Trophoblast cell (in vitro differentiated cells and primary cell): Measurements from ENCODE around the gene SLC27A4.

Source experiments
- DNase-seq, 2 donors: peaks; one replicate each; pipeline ENCODE4 v3.0.0-alpha.2; 2016
- H2AFZ ChIP-seq: 2 replicates; pipeline ENCODE4 v1.6.1; 2013; ENCODE audit warnings: low read length, moderate library complexity, mild to moderate bottlenecking; ENCODE audit not compliant: insufficient read depth, poor library complexity
- H2AK5ac ChIP-seq: 2 replicates; pipeline ENCODE4 v1.6.1; 2013; ENCODE audit warnings: mild to moderate bottlenecking, low read length
- H2BK120ac ChIP-seq: 2 replicates; pipeline ENCODE4 v1.6.1; 2013; ENCODE audit warnings: low read length, mild to moderate bottlenecking, moderate library complexity; ENCODE audit not compliant: insufficient read depth, poor library complexity
- H2BK12ac ChIP-seq: 2 replicates; pipeline ENCODE4 v1.6.1; 2013; ENCODE audit warnings: mild to moderate bottlenecking, low read length, moderate library complexity
- H2BK5ac ChIP-seq: 2 replicates; pipeline ENCODE4 v1.6.1; 2013; ENCODE audit warnings: low read length, low read depth, moderate library complexity, mild to moderate bottlenecking; ENCODE audit not compliant: poor library complexity
- H3K14ac ChIP-seq: 2 replicates; pipeline ENCODE4 v1.6.1; 2013; ENCODE audit warnings: mild to moderate bottlenecking, low read length
- H3K18ac ChIP-seq: 2 replicates; pipeline ENCODE4 v1.6.1; 2013; ENCODE audit warnings: mild to moderate bottlenecking, low read length
- H3K23ac ChIP-seq: 2 replicates; pipeline ENCODE4 v1.6.1; 2013; ENCODE audit warnings: low read length
- H3K27ac ChIP-seq: 2 replicates; pipeline ENCODE4 v1.5.1; 2013; ENCODE audit warnings: low read depth, mild to moderate bottlenecking, inconsistent platforms, low read length, moderate library complexity
- H3K27me3 ChIP-seq: 2 replicates; pipeline ENCODE4 v1.6.1; 2013; ENCODE audit warnings: inconsistent platforms, mild to moderate bottlenecking, low read length, moderate library complexity; ENCODE audit not compliant: insufficient read depth
- H3K36me3 ChIP-seq, 2 experiments: 1 replicate in 1 of 2; 2 replicates in 1 of 2; pipeline ENCODE4 v1.6.1; 2013; ENCODE audit warnings: low read length in 2 of 2, mild to moderate bottlenecking in 2 of 2, moderate library complexity in 1 of 2; ENCODE audit not compliant: insufficient read depth in 2 of 2, control insufficient read depth in 1 of 2
- H3K4ac ChIP-seq: 2 replicates; pipeline ENCODE4 v1.6.1; 2013; ENCODE audit warnings: low read depth, mild to moderate bottlenecking, low read length, moderate library complexity
- H3K4me1 ChIP-seq, 2 experiments: 1 replicate in 1 of 2; 2 replicates in 1 of 2; pipeline ENCODE4 v1.6.1; 2013; ENCODE audit warnings: low read length in 2 of 2, mild to moderate bottlenecking in 2 of 2, moderate library complexity in 1 of 2; ENCODE audit not compliant: insufficient read depth in 2 of 2, control insufficient read depth in 1 of 2
- H3K4me2 ChIP-seq: 2 replicates; pipeline ENCODE4 v1.6.1; 2013; ENCODE audit warnings: inconsistent platforms, mild to moderate bottlenecking, low read length, moderate library complexity
- H3K4me3 ChIP-seq: 2 replicates; pipeline ENCODE4 v1.5.1; 2013; ENCODE audit warnings: mild to moderate bottlenecking, low read depth, low read length, inconsistent platforms
- H3K79me1 ChIP-seq: one replicate; pipeline ENCODE4 v1.6.1; 2013; ENCODE audit warnings: low read length
- H3K79me2 ChIP-seq: 2 replicates; pipeline ENCODE4 v1.6.1; 2013; ENCODE audit warnings: low read length, mild to moderate bottlenecking; ENCODE audit not compliant: control insufficient read depth, insufficient read depth, poor library complexity
- H3K9ac ChIP-seq: 2 replicates; pipeline ENCODE4 v1.6.1; 2013; ENCODE audit warnings: mild to moderate bottlenecking, low read length
- H3K9me3 ChIP-seq: 2 replicates; pipeline ENCODE4 v1.6.1; 2013; ENCODE audit warnings: low read depth, mild to moderate bottlenecking, control low read depth, inconsistent platforms, low read length; ENCODE audit not compliant: insufficient read depth
- H4K12ac ChIP-seq: 2 replicates; pipeline ENCODE4 v1.6.1; 2013; ENCODE audit warnings: low read depth, mild to moderate bottlenecking, low read length, moderate library complexity
- H4K8ac ChIP-seq: 2 replicates; pipeline ENCODE4 v1.6.1; 2013; ENCODE audit warnings: low read depth, mild to moderate bottlenecking, low read length, moderate library complexity
- H4K91ac ChIP-seq: one replicate; pipeline ENCODE4 v1.6.1; 2013; ENCODE audit warnings: low read depth, mild to moderate bottlenecking, low read length, moderate library complexity
- WGBS: extraction: QIAGEN DNeasy Blood & Tissue Kit; methylation state at CpG from one replicate; pipeline ENCODE4 v1.1.7; 2013; ENCODE audit warnings: missing lambda C conversion rate; ENCODE audit not compliant: insufficient read length, insufficient coverage; ENCODE audit errors: extremely low coverage; 5-methylcytosine and 5-hydroxymethylcytosine counted together

The SLC27A4 gene

GRCh38 chr9:128296340-128297220 is 43.7 kb upstream of the SLC27A4 start:
- Histone ChIP-seq H2BK120ac (no peak overlapping the region), H3K4me3 (no peak overlapping the region), H3K23ac (no peak overlapping the region), H3K36me3 (no peaks in the 10 kb centered on the region), H2AFZ (no peak overlapping the region), H3K9me3 (no peaks in the 10 kb centered on the region), H3K27me3 (no peaks in the 10 kb centered on the region), H3K27ac (no peak overlapping the region), H3K4me1 (peaks cover 9 to 15% of the 10 kb centered on the region in 2 experiments), H2AK5ac (no peak overlapping the region), H3K4ac (no peak overlapping the region), H4K8ac (no peak overlapping the region), H3K14ac (no peak overlapping the region), H2BK5ac (no peak overlapping the region), H4K91ac (no peak overlapping the region), H3K18ac (no peak overlapping the region), H3K9ac (no peak overlapping the region), H3K79me2 (no peaks in the 10 kb centered on the region), H3K79me1 (no peaks in the 10 kb centered on the region), H2BK12ac (no peak overlapping the region), H4K12ac (no peak overlapping the region), H3K4me2 (no peak overlapping the region)
- WGBS = no CpG with 5 or more reads among the region's 16 CpGs
- peak; percentile 73 to 85 for DNase-seq

- Histone ChIP-seq H3K14ac (no peak overlapping the region), H3K79me2 (no peaks in the 10 kb centered on the region), H4K12ac (no peak overlapping the region), H3K79me1 (no peaks in the 10 kb centered on the region), H2AFZ (no peak overlapping the region), H3K4me1 (peaks cover 9 to 15% of the 10 kb centered on the region in 2 experiments), H2BK120ac (no peak overlapping the region), H3K27me3 (no peaks in the 10 kb centered on the region), H4K91ac (no peak overlapping the region), H2BK5ac (no peak overlapping the region), H3K9me3 (no peaks in the 10 kb centered on the region), H3K4me3 (no peak overlapping the region), H2AK5ac (no peak overlapping the region), H3K36me3 (no peaks in the 10 kb centered on the region), H4K8ac (no peak overlapping the region), H3K4me2 (no peak overlapping the region), H3K27ac (no peak overlapping the region), H2BK12ac (no peak overlapping the region), H3K4ac (no peak overlapping the region), H3K9ac (no peak overlapping the region), H3K18ac (no peak overlapping the region), H3K23ac (no peak overlapping the region)
- DNase-seq = no peak
- no CpG with 5 or more reads among the region's 2 CpGs for WGBS
Measured at GRCh38 chr9:128297221-128297773, 43.0 kb upstream of the SLC27A4 start.

GRCh38 chr9:128298535-128299482 is 41.5 kb upstream of the SLC27A4 start:
- no peak overlapping the region for H4K12ac ChIP-seq
- H3K79me1 ChIP-seq = no peaks in the 10 kb centered on the region
- no peak overlapping the region for H3K18ac ChIP-seq
- H3K4ac ChIP-seq = no peak overlapping the region
- H3K23ac ChIP-seq = no peak overlapping the region
- no peak overlapping the region for H4K8ac ChIP-seq
- H4K91ac ChIP-seq = no peak overlapping the region
- H2BK120ac ChIP-seq = no peak overlapping the region
- peak; percentile 85 to 93 for DNase-seq
- H3K27me3 ChIP-seq = no peaks in the 10 kb centered on the region
- no peak overlapping the region for H2AFZ ChIP-seq
- no peak overlapping the region for H2AK5ac ChIP-seq
- H3K79me2 ChIP-seq = no peaks in the 10 kb centered on the region
- peaks cover 9 to 15% of the 10 kb centered on the region in 2 experiments for H3K4me1 ChIP-seq
- H3K36me3 ChIP-seq = no peaks in the 10 kb centered on the region
- H3K4me3 ChIP-seq = no peak overlapping the region
- H3K4me2 ChIP-seq = no peak overlapping the region
- H2BK12ac ChIP-seq = no peak overlapping the region
- no peak overlapping the region for H2BK5ac ChIP-seq
- H3K27ac ChIP-seq = peak overlapping the region; percentile 0
- no CpG with 5 or more reads among the region's 20 CpGs for WGBS
- no peak overlapping the region for H3K14ac ChIP-seq
- no peak overlapping the region for H3K9ac ChIP-seq
- no peaks in the 10 kb centered on the region for H3K9me3 ChIP-seq
